GM21526 (cell line): ENCODE data around the gene TOGARAM1.
"Not testable (repeated sequence)": the region's sequence is repeated elsewhere in the genome, so short reads cannot be mapped to it uniquely, and the experiment has no call there.

Experiments used
- ATAC-seq: cut with Tn5 transposase; IDR thresholded peaks from one replicate; pipeline ENCODE4 v1.9.1; 2021; ENCODE audit warnings: moderate library complexity; ENCODE audit not compliant: unreplicated experiment, low FRiP score

The TOGARAM1 gene

GRCh38 chr14:45081096-45081495 is 119.1 kb downstream of the TOGARAM1 start:
- ATAC-seq, result not testable (repeated sequence)

GRCh38 chr14:45082420-45082819 is 120.4 kb downstream of the TOGARAM1 start:
- ATAC-seq, result no peak

GRCh38 chr14:45083617-45083975 is 121.6 kb downstream of the TOGARAM1 start:
- no peak for ATAC-seq

- ATAC-seq, result peak; percentile 94
Measured at GRCh38 chr14:45083976-45084722, 122.2 kb downstream of the TOGARAM1 start, which contains the start of gene PRPF39. TSS of gene PRPF39 (plus strand) at chr14:45084116. CDS start at chr14:45095240, 11,124 bp downstream.

GRCh38 chr14:45084946-45085346 is 123.0 kb downstream of the TOGARAM1 start:
- no peak for ATAC-seq

GRCh38 chr14:45089813-45090212 is 127.8 kb downstream of the TOGARAM1 start:
- ATAC-seq, result peak; percentile 50

- ATAC-seq, result no peak
Measured at GRCh38 chr14:45091710-45092109, 129.7 kb downstream of the TOGARAM1 start.

GRCh38 chr14:45094275-45094674 is 132.3 kb downstream of the TOGARAM1 start:
- no peak for ATAC-seq

GRCh38 chr14:45095143-45095542 is 133.2 kb downstream of the TOGARAM1 start:
- no peak for ATAC-seq

GRCh38 chr14:45096218-45096617 is 134.2 kb downstream of the TOGARAM1 start:
- no peak for ATAC-seq

- ATAC-seq, result no peak
Measured at GRCh38 chr14:45103806-45104205, 141.8 kb downstream of the TOGARAM1 start.

- no peak for ATAC-seq
Measured at GRCh38 chr14:45104561-45104960, 142.6 kb downstream of the TOGARAM1 start.

- no peak for ATAC-seq
Measured at GRCh38 chr14:45112896-45113781, 151.1 kb downstream of the TOGARAM1 start.

GRCh38 chr14:45114327-45114726 is 152.3 kb downstream of the TOGARAM1 start:
- no peak for ATAC-seq

GRCh38 chr14:45118594-45118993 is 156.6 kb downstream of the TOGARAM1 start:
- ATAC-seq, result no peak

- no peak for ATAC-seq
Measured at GRCh38 chr14:45120096-45120495, 158.1 kb downstream of the TOGARAM1 start.

- no peak for ATAC-seq
Measured at GRCh38 chr14:45123271-45123670, 161.3 kb downstream of the TOGARAM1 start.
